Esophagus squamous epithelium (tissue), 4 donors: ENCODE results near the gene RBM33.

Experiments
- CTCF ChIP-seq, 6 experiments: fragments of 450-650 bp in 4 of 6; fragments of 200-600 bp in 2 of 6; sonication (generic) in 2 of 6; IDR thresholded peaks; one replicate each; pipeline ENCODE4 v1.5.1; 2016 to 2019; ENCODE audit warnings: antibody characterized with exemption in 6 of 6, mild to moderate bottlenecking in 4 of 6, moderate library complexity in 4 of 6
- POLR2A ChIP-seq, 4 donors: fragments of 450-650 bp; IDR thresholded peaks; one replicate each; pipeline ENCODE4 v1.6.1; 2017; ENCODE audit warnings: antibody characterized with exemption in 4 of 4, mild to moderate bottlenecking in 4 of 4, moderate library complexity in 3 of 4

- no peak for TF ChIP-seq CTCF (IDR thresholded peaks at IDR 0.05)
- no peak for TF ChIP-seq POLR2A (IDR thresholded peaks at IDR 0.05)
Observed at GRCh38 chr7:155705623-155706360, 61.3 kb downstream of the RBM33 start.
